ENCODE data around the gene SMAD7.

Gene SMAD7

GRCh38 chr18:48944634-48945033, 6.1 kb downstream of the SMAD7 start:
- DNase-seq = no peak

- no peak for DNase-seq
These were observed 6.8 kb downstream of the SMAD7 start for GRCh38 chr18:48943736-48944527.

- no peak for DNase-seq
These were observed 7.4 kb downstream of the SMAD7 start for GRCh38 chr18:48943333-48943732.

- no peak for DNase-seq
These were observed 8.1 kb downstream of the SMAD7 start for GRCh38 chr18:48942554-48943261.

GRCh38 chr18:48942086-48942485, 8.7 kb downstream of the SMAD7 start:
- DNase-seq = no peak

GRCh38 chr18:48941672-48942071, 9.1 kb downstream of the SMAD7 start:
- no peak for DNase-seq

- peak; percentile 54 to 78 for DNase-seq
These were observed 9.7 kb downstream of the SMAD7 start for GRCh38 chr18:48940854-48941611.

- no peak for DNase-seq
These were observed 11.3 kb downstream of the SMAD7 start for GRCh38 chr18:48939205-48940097.

GRCh38 chr18:48938827-48939204, 11.9 kb downstream of the SMAD7 start:
- no peak for DNase-seq

- DNase-seq = no peak
These were observed 12.7 kb downstream of the SMAD7 start for GRCh38 chr18:48937869-48938750.

GRCh38 chr18:48935433-48935774, 15.4 kb downstream of the SMAD7 start:
- no peak for DNase-seq

GRCh38 chr18:48934723-48935432, 15.9 kb downstream of the SMAD7 start:
- no peak for DNase-seq

- DNase-seq = no peak
These were observed 16.4 kb downstream of the SMAD7 start for GRCh38 chr18:48934415-48934722.

GRCh38 chr18:48933578-48934414, 17.0 kb downstream of the SMAD7 start:
- DNase-seq = no peak

- no peak for DNase-seq
These were observed 17.8 kb downstream of the SMAD7 start for GRCh38 chr18:48932822-48933510.

- no peak for DNase-seq
These were observed 18.3 kb downstream of the SMAD7 start for GRCh38 chr18:48932462-48932818.

- no peak for DNase-seq
These were observed 18.9 kb downstream of the SMAD7 start for GRCh38 chr18:48931680-48932461.

GRCh38 chr18:48930926-48931325, 19.8 kb downstream of the SMAD7 start:
- DNase-seq = no peak

Data from stimulated activated CD4-positive, alpha-beta T cell treated with anti-CD3 and anti-CD28 coated beads, Interleukin-4, amount 100 ng/mL, for 4 hours (primary cell).